ENCODE results near the gene FAM163B.

Gene FAM163B

DNA sequence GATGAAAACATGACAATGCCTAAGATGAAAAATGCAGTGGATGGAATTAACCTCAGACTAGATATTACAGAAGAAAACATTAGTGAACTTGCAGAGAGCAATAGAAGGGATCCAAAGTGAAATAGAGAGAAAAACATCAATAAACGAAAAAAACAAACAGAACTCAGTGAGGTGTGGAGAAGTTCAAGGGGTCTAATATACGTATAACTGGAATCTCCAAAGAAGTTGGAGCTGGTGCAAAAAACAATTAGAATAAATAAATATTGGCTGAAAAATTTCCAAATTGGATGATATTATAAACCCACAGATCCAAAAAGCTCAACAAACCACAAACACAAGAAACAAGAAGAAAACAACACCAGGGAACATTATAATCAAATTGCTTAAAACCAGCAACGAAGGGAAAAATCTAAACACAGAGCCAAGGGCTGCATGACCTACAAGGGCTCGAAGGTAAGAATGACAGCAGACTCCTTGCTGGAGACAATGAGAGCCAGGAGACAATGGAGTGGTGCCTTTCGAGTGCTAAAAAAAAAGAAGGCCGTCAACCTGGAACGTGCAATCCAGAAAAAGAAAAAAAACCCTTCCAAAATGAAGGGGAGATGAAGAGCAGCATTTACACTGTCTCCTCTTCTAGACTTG lies 11.8 kb downstream of the FAM163B start:
- no peak for DNase-seq (ENCODE audit: extremely low read depth, low read depth)
- no peak for TF ChIP-seq CTCF (IDR thresholded peaks at IDR 0.05; ENCODE audit: low read depth, low read length)

GRCh38 chr9:133595910-133596309 lies 13.3 kb downstream of the FAM163B start:
- DNase-seq (ENCODE audit: extremely low read depth, low read depth), result no peak
- TF ChIP-seq CTCF (IDR thresholded peaks at IDR 0.05; ENCODE audit: low read depth, low read length), result no peak

DNA sequence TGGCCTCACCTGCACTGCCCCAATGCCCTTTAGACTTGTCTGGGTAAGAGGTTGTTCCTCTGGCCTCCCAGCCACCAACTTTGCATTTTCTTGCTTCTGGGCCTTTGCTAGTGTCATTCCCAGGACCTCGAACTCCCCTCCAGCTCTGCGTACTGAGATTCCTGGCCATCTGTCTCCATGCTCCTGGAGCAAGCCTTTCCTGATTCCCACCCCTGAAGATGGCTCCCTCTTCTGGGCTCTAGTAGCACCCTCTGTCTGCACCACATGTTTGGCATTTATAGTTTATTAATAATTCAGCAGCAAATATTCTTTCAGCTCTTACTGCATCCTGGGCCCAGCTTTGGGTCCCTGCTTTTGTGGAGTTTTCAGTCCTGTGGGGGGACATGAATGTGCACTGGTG lies 14.9 kb downstream of the FAM163B start:
- no peak for DNase-seq (ENCODE audit: extremely low read depth, low read depth)
- no peak for TF ChIP-seq CTCF (IDR thresholded peaks at IDR 0.05; ENCODE audit: low read depth, low read length)

GRCh38 chr9:133593587-133594253 lies 15.5 kb downstream of the FAM163B start:
- DNase-seq (ENCODE audit: extremely low read depth, low read depth), result no peak
- no peak for TF ChIP-seq CTCF (IDR thresholded peaks at IDR 0.05; ENCODE audit: low read depth, low read length)

DNA sequence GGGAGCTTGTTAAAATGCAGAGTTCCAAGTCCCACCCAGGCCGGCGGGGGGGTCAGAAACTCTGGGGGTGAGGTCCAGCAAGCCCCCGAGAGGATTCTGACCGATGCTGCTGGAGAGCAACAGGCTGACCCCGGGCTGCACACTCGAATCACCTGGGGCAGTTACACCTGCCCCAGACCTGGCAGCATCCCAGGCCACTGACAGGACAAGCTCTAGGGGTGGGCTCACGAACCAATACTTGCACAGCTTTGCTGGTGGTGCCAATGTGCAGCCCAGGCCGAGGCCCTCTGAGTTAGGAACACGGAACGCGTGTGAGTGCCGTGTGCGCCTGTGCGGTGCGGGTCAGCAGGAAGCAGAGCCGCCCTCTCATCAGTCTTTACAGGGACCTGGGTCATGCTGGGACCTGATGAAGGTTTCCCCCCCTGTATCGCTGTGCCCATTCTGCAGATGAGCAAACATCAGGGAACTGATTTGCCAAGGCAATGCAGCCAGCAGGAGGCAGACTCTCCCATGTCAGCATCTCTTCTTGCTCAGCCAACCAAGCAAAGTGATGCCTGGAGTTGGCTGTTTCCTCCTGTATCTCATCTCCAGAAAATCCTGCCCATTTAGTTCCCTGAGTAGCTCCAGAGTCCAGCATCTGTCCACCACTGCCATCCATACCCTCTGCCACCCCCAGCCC lies 16.3 kb downstream of the FAM163B start:
- DNase-seq (ENCODE audit: extremely low read depth, low read depth), result no peak
- no peak; the same call in 1 of the 2 replicates for TF ChIP-seq CTCF (IDR thresholded peaks at IDR 0.05; ENCODE audit: low read depth, low read length)

DNA sequence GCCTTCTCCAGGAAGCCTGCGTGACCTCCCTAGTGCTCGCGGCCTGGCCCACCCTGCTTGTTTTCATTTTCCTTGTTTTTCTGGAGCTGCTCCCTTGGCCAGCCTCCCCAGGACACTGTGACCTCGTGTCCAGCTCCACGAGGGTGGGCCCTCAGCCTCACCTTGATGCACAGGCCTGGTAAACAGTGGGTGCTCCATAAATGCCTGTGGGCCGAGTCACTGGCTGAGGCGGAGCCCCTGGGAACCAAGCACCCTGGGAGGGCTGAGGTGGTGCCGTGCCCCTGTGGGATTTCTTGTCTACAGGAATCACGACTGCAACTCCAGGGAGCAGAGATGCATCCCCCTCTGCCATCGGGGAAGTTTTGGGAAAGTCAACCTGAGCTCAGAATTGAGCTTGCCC lies 17.2 kb downstream of the FAM163B start:
- DNase-seq (ENCODE audit: extremely low read depth, low read depth), result no peak
- no peak for TF ChIP-seq CTCF (IDR thresholded peaks at IDR 0.05; ENCODE audit: low read depth, low read length)
